ENCODE data around the gene CREB1. TPM values are rescaled to one million over a fixed set of nuclear protein-coding genes. Genes with fewer than 3 reads are reported as not detected.
A peak's percentile ranks its signal among the peaks of the same experiment; 100 is the strongest.

Gene CREB1
- total RNA-seq, 6 experiments from 2014 or later, result 32.9 to 51.8 (median 48.9) TPM

GRCh38 chr2:207561386-207562080, 31.8 kb downstream of the CREB1 start:
- Mint-ChIP-seq H3K36me3 (ENCODE audit: low read depth) (peaks cover 47% of the 10 kb centered on the region), H3K4me1 (ENCODE audit: low read depth) (peaks cover 67% of the 10 kb centered on the region), H3K27me3 (ENCODE audit: insufficient read depth) (peaks cover 2% of the 10 kb centered on the region; the same call in 1 of the 2 replicates), H3K27ac (peak overlapping the region; percentile 16; the same call in 1 of the 2 replicates), H3K9me3 (no peaks in the 10 kb centered on the region), H3K4me3 (no peak overlapping the region)
- no peak for DNase-seq
- no peak for TF ChIP-seq CTCF (IDR thresholded peaks at IDR 0.05)

- no peak overlapping the region; the same call in 1 of the 2 replicates for H3K27ac Mint-ChIP-seq
Measured at GRCh38 chr2:207565736-207566500, 36.2 kb downstream of the CREB1 start.

GRCh38 chr2:207567671-207568070, 37.9 kb downstream of the CREB1 start:
- Mint-ChIP-seq H3K4me3 (no peak overlapping the region), H3K27ac (no peak overlapping the region), H3K27me3 (ENCODE audit: insufficient read depth) (peaks cover 2% of the 10 kb centered on the region; the same call in 1 of the 2 replicates), H3K36me3 (ENCODE audit: low read depth) (peaks cover 31% of the 10 kb centered on the region), H3K4me1 (ENCODE audit: low read depth) (peaks cover 20% of the 10 kb centered on the region), H3K9me3 (no peaks in the 10 kb centered on the region)
- no peak for DNase-seq
- no peak for TF ChIP-seq CTCF (IDR thresholded peaks at IDR 0.05)

More at GRCh38 chr2:207565736-207566500, 36.2 kb downstream of the CREB1 start:
- no peaks in the 10 kb centered on the region for H3K9me3 Mint-ChIP-seq
- peaks cover 25% of the 10 kb centered on the region for H3K4me1 Mint-ChIP-seq (ENCODE audit: low read depth)
- no peak for TF ChIP-seq CTCF (IDR thresholded peaks at IDR 0.05)
- H3K27me3 Mint-ChIP-seq (ENCODE audit: insufficient read depth), result peaks cover 2% of the 10 kb centered on the region; the same call in 1 of the 2 replicates
- peaks cover 37% of the 10 kb centered on the region for H3K36me3 Mint-ChIP-seq (ENCODE audit: low read depth)
- no peak for DNase-seq
- no peak overlapping the region for H3K4me3 Mint-ChIP-seq

GRCh38 chr2:207571370-207571769, 41.6 kb downstream of the CREB1 start:
- TF ChIP-seq CTCF (IDR thresholded peaks at IDR 0.05), result no peak
- Mint-ChIP-seq H3K36me3 (ENCODE audit: low read depth) (peaks cover 39% of the 10 kb centered on the region), H3K27ac (no peak overlapping the region; the same call in 1 of the 2 replicates), H3K4me1 (ENCODE audit: low read depth) (peaks cover 12% of the 10 kb centered on the region; the same call in 1 of the 2 replicates), H3K27me3 (ENCODE audit: insufficient read depth) (no peaks in the 10 kb centered on the region), H3K9me3 (no peaks in the 10 kb centered on the region), H3K4me3 (no peak overlapping the region)
- no peak for DNase-seq

- DNase-seq, result no peak
- no peak overlapping the region for H3K27ac Mint-ChIP-seq
- H3K27me3 Mint-ChIP-seq (ENCODE audit: insufficient read depth), result no peaks in the 10 kb centered on the region
- no peak for TF ChIP-seq CTCF (IDR thresholded peaks at IDR 0.05)
- H3K4me1 Mint-ChIP-seq (ENCODE audit: low read depth), result peaks cover under 1% of the 10 kb centered on the region; the same call in 1 of the 2 replicates
- peaks cover 57% of the 10 kb centered on the region for H3K36me3 Mint-ChIP-seq (ENCODE audit: low read depth)
- H3K4me3 Mint-ChIP-seq, result no peak overlapping the region
- H3K9me3 Mint-ChIP-seq, result no peaks in the 10 kb centered on the region
Measured at GRCh38 chr2:207584952-207585351, 55.2 kb downstream of the CREB1 start.

All from HFFc6 (cell line).